Activated T-helper 2 cell treated with anti-CD3 and anti-CD28 coated beads, Interferon-gamma antibody, Interleukin-2, Interleukin-4, amounts not matched to agents 10 μg/mL and 5 μg/mL and 100 μg/mL, durations not matched to agents 14 hours and 24 hours and 36 hours (primary cell): ENCODE results near the gene DNAH8. TPM values are rescaled to one million over a fixed set of nuclear protein-coding genes. Genes with fewer than 3 reads are reported as not detected.

Experiments
- DNase-seq: peaks from one replicate; pipeline ENCODE4 v3.0.0; 2021; ENCODE audit warnings: low spot score
- H3K27ac Mint-ChIP-seq: one replicate; pipeline ENCODE4 v1.8.0; 2021; ENCODE audit warnings: mixed read lengths
- H3K27me3 Mint-ChIP-seq: one replicate; pipeline ENCODE4 v1.8.0; 2021; ENCODE audit warnings: low read depth, mixed read lengths
- H3K36me3 Mint-ChIP-seq: one replicate; pipeline ENCODE4 v1.8.0; 2021; ENCODE audit warnings: low read depth, mixed read lengths
- H3K4me1 Mint-ChIP-seq: one replicate; pipeline ENCODE4 v1.8.0; 2021; ENCODE audit warnings: low read depth, mixed read lengths
- H3K4me3 Mint-ChIP-seq: one replicate; pipeline ENCODE4 v1.8.0; 2021; ENCODE audit warnings: low read depth, mild to moderate bottlenecking, moderate library complexity, mixed read lengths
- H3K9me3 Mint-ChIP-seq: one replicate; pipeline ENCODE4 v1.8.0; 2021; ENCODE audit warnings: mixed read lengths
- intact Hi-C: fragments of 100-400 bp; cut with micrococcal nuclease; formaldehyde crosslinking; loops from one replicate; pipeline ENCODE4 v1.15.1; 2023
- total RNA-seq: library from RNA; stranded (reverse); gene quantifications from 2 replicates; pipeline ENCODE4 v1.2.3, GENCODE V29; 2022

Gene DNAH8
- total RNA-seq, 1 donor from 2014 or later, result not detected

DNA sequence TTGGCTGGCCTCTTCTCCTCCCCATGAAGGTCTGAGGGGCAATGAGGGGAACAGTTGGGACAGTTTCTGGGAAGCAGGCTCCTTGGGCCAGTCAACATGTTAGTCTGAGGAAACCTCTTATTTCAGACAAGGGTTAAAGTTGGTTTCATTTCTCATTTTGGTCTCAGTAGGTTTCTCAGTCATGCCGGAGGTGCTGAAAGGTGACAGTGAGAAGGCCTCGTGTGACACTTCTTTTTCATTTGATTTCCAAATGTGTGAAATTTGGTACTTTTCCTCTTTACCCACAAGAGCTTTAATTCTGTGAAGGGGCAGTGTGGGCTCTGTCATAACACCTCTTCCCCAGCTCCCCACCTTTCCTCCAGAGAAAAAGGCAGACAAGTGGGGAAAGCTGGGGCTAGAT lies 326.0 kb downstream of the DNAH8 start:
- no peak for DNase-seq
- H3K27ac Mint-ChIP-seq, result no peak overlapping the region
- H3K27me3 Mint-ChIP-seq, result peaks cover 24% of the 10 kb centered on the region
- no peaks in the 10 kb centered on the region for H3K9me3 Mint-ChIP-seq
- intact Hi-C loops, result no loop called here
- H3K4me1 Mint-ChIP-seq, result peaks cover 9% of the 10 kb centered on the region
- H3K36me3 Mint-ChIP-seq, result no peaks in the 10 kb centered on the region
- no peak overlapping the region for H3K4me3 Mint-ChIP-seq

DNA sequence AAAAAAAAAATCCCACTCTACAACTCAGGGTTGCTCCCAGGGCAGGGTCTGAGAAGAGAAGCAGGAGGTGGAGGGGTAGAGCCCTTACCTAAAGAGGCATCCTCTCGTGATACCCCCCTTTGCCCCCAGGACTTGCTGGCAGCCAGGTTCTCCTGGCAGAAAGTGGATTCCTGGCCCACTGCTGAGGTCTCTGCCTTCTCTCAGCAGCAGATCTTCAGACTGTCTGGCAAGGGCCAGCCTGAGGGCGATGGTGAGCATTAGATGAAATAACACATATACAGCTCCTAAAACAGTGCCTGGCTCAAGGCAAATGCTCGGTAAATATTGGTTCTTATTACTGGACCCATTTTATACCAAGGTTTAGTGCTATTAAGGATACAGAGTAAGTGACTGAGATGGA lies 328.7 kb downstream of the DNAH8 start:
- H3K27me3 Mint-ChIP-seq, result peaks cover 24% of the 10 kb centered on the region
- DNase-seq, result no peak
- H3K36me3 Mint-ChIP-seq, result no peaks in the 10 kb centered on the region
- H3K27ac Mint-ChIP-seq, result no peak overlapping the region
- H3K4me1 Mint-ChIP-seq, result no peaks in the 10 kb centered on the region
- no peak overlapping the region for H3K4me3 Mint-ChIP-seq
- no peaks in the 10 kb centered on the region for H3K9me3 Mint-ChIP-seq
- intact Hi-C loops, result no loop called here

DNA sequence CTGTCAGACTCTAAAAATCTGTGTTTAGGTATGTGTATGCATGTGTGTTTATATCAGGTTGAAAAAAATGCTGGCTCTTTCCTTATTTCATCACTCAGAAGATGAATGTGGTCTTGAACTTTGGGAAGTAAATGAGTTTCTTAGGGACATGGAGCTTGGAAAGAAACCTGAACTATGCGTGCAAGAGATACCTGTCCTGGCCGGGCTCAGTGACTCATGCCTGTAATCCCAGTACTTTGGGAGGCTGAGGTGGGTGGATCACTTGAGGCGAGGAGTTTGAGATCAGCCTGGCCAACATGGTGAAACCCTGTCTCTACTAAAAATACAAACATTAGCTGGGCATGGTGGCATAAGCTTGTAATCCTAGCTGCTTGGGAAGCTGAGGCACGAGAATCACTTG lies 329.1 kb downstream of the DNAH8 start:
- Mint-ChIP-seq H3K27me3 (peaks cover 26% of the 10 kb centered on the region), H3K4me1 (no peaks in the 10 kb centered on the region), H3K36me3 (no peaks in the 10 kb centered on the region), H3K27ac (no peak overlapping the region), H3K9me3 (no peaks in the 10 kb centered on the region), H3K4me3 (no peak overlapping the region)
- intact Hi-C loops, result no loop called here
- no peak for DNase-seq

DNA sequence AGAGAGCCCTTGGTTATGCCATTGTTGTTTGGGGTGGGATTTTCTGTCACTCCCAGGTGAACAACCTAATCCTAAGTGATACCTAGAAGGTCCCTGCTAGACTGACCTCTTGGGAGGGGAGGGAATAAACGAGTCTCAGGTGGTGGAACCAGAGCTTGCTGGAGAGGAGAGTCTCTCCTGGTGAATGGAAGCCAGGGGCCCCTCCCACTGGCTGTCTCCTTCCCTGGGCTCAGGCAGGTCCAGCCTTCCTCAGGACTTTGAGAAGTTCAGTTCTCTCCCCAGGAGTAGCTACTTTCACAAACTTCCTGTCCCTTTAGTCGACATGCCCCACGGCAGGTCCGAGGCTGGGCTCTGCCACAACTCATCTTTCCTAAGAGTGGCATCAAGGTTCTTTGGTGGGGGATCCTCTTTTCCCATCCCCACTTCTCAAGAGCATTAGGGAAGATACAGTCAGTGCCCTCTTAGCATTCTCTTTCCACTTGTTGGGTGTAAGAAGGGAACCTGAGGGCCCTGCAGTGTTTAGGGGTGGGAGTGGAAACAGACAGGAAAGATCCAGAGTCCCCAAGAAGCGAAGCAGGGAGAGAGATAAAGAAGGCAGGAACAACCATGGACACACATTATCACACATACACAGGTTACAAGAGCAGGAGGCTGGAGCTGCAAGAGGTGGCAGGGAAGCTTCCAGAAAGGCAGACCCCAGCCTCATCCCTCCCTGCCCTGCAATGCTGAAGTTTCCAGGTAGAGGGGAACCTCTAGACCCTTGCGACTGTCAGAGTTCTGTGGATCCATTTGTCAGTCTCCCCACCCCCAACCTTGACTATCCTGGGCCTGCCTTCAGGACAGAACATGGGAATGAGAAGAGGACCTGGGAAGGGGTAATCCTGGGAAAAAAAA lies 332.6 kb downstream of the DNAH8 start:
- Mint-ChIP-seq H3K27me3 (peaks cover 48% of the 10 kb centered on the region), H3K27ac (no peak overlapping the region), H3K36me3 (no peaks in the 10 kb centered on the region), H3K4me1 (peaks cover 19% of the 10 kb centered on the region), H3K4me3 (no peak overlapping the region), H3K9me3 (no peaks in the 10 kb centered on the region)
- intact Hi-C loops, result no loop called here
- DNase-seq, result no peak

DNA sequence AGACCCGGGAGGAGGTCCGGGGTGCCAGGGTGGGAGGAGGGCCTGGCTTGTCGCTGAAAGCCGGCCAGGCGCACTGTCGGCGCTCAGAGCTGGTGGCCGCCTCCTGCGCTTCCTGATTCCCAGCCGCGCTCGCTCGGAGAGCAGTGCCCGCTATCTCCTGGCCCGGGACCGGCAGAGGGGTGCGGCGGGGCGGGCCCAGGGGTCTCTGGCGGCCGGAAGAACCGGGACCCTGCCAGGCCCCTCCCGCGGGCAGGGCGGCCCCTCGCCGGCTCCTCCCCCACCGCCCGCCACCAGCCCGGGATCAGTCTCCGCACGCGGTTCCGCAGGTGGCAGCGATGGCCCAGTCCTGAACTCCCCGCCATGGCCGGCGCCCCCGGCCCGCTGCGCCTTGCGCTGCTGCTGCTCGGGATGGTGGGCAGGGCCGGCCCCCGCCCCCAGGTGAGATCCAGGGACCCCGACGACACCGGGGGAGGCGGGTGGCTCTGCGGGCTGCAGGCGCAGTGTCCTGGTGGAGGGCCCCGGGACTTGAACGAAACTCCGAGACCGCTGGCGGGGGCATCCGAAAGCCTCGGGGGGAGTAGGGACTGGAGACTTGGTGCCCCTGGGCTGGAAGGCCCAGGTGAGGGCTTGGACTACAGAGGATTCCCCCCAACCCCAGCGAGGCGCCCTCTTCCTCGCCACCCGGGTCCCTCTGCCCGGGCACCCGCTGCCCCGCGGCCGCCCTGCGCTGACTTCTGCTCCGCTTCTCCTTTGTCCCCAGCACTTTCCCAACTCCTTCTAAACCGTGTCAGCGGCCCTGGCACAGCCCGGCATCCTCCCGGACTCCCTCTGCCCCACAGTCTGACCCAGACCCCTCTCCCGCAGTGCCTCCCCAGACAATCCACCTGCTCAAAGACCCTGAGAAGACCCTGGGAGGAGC lies 333.6 kb downstream of the DNAH8 start, which contains the start of gene GLP1R:
Gene GLP1R, plus strand, starts transcription at position 301 of the 919 bp plus-strand sequence. Its CDS starts 60 bp downstream, at position 361.
- Mint-ChIP-seq H3K27ac (no peak within 1 kb of the TSS), H3K9me3 (no peaks in the 10 kb centered on the region), H3K4me3 (no peak within 1 kb of the TSS), H3K27me3 (peaks cover 51% of the 10 kb centered on the region), H3K4me1 (peaks cover 19% of the 10 kb centered on the region), H3K36me3 (no peaks in the 10 kb centered on the region)
- DNase-seq, result no peak
- intact Hi-C loops, result no loop called here

DNA sequence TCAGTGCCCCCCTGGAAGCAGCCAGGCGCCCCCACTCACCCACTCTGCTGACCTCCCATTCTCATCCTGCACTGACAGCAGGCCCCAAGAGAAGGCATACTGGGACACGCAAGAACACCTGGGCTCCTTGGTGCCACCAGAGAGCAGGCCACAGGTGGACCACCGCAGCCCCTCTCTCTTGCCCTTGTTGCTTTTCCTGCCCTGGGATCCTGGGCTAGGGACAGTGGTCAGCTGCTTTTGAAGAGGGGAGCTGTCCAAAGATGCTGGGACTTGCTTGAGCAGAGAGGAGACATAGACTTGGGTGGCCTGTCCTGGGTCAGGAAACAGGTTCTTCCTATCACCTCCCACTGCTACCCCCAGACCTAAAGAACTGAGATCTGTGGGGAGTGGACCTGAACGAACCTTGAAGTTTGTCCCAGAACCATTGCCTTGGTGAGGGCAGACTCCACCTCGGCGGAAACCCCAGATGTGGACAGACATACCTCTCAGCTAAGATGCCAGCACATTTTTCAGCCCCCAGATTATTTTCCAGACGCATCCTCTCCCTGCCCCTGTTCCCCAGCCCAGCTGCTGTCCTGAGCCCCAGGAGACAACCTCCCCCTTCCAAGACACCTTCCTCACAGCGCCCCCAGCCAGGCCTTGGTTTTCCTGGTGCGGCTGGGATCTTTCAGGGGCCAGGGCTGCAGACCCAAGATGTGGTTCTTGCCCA lies 334.6 kb downstream of the DNAH8 start:
- H3K4me3 Mint-ChIP-seq, result no peak overlapping the region
- peaks cover 19% of the 10 kb centered on the region for H3K4me1 Mint-ChIP-seq
- peaks cover 50% of the 10 kb centered on the region for H3K27me3 Mint-ChIP-seq
- no peaks in the 10 kb centered on the region for H3K9me3 Mint-ChIP-seq
- DNase-seq, result no peak
- H3K36me3 Mint-ChIP-seq, result no peaks in the 10 kb centered on the region
- intact Hi-C loops, result no loop called here
- no peak overlapping the region for H3K27ac Mint-ChIP-seq

DNA sequence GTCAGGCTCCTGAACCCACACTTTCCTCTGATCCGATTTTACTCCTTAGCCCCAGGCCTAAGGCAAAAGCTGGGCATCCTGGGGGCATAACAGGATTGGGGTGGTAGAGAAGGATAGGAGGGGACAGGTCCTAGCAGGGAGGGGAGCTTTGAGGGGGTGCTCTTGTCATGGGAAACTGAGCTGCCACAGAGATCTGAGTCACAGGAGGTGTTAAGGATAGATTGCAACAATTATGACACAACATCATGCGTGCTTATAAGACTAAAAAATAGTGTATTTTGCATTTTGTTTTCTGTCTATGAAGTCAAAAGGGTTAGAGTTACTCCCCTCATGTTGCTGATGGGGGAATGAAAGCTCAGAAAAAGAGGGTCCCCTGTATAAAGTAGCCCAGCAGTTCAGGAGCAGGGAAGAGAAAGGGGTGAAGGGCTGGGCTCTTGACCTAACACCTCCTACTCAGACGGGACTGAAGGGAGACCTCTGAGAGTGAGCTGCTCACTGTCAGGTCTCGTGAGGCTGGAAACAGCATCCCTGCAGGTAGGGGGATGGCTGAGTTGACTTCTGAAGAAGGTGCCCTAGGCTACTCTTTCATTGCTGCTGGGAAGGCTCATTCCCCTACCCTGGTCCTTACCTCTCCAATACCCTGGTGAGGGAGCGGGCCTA lies 335.5 kb downstream of the DNAH8 start:
- no peak overlapping the region for H3K4me3 Mint-ChIP-seq
- no peaks in the 10 kb centered on the region for H3K9me3 Mint-ChIP-seq
- H3K27ac Mint-ChIP-seq, result no peak overlapping the region
- no peak for DNase-seq
- peaks cover 49% of the 10 kb centered on the region for H3K27me3 Mint-ChIP-seq
- peaks cover 19% of the 10 kb centered on the region for H3K4me1 Mint-ChIP-seq
- no peaks in the 10 kb centered on the region for H3K36me3 Mint-ChIP-seq
- intact Hi-C loops, result no loop called here

DNA sequence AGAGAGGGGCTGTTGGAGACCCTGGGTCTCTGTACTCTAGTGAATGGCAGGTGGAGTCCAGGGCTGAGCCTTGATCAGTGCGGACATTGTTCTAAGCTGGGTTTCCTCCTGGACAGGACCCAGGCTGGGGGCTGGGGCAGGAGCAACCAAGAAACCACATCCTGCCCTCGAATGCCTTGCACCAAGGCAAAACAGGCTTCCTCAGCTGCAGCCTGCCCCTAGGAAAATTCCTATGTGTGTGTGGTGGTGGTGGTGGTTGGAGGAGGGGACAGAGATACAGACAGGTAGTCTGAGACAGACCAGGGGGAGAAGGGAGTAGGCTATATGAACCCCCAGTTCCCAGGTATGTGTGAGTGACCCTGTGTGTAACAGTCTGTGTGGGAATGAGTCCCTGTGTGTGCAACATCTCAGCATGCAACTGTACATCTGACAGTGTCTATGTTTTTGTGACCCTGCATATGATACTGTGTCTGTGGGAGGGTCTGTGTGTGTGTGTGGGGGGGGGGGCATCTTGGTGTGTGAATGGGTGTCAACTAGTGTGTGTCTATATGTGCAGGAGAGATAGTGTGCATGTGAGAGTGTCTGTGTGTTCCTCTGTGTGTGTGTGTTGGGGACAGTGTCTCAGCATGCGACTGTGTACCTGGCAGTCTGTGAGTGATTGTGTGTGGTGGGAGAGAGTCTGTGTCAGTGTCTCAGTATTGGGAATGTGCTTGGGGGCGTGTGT lies 336.4 kb downstream of the DNAH8 start:
- H3K27me3 Mint-ChIP-seq, result peaks cover 45% of the 10 kb centered on the region
- peaks cover 19% of the 10 kb centered on the region for H3K4me1 Mint-ChIP-seq
- no peak overlapping the region for H3K4me3 Mint-ChIP-seq
- DNase-seq, result no peak
- no peak overlapping the region for H3K27ac Mint-ChIP-seq
- H3K36me3 Mint-ChIP-seq, result no peaks in the 10 kb centered on the region
- no peaks in the 10 kb centered on the region for H3K9me3 Mint-ChIP-seq
- intact Hi-C loops, result no loop called here

DNA sequence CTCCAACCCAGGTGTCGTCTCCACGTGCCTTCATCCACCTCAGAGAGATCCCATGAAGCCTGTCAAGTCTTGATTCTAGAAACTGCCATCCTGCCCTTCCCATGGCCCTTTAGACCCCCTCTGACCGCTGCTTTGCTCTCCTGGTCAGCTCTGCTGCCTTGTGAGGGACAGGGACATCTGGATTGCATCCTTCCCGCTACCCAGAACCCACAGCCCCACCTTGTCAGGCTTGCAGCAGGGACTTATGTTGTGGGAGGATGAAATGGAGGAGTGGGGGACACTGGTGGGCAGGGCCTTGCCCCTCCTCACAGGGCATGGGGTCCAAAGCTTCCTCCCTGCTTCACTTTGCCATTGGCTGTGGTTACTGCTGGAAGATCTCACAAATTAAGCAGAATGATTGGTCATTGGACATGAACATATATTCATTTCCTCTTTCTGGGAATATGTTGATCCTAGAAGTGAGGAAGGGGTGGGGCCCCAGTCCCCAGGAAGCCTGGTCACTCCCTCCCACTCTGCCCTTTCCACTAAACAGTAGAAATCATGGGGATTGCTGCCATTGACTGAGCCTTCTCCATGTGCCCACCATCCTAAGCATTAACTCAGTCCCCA lies 338.0 kb downstream of the DNAH8 start:
- Mint-ChIP-seq H3K27me3 (peaks cover 29% of the 10 kb centered on the region), H3K36me3 (no peaks in the 10 kb centered on the region), H3K9me3 (no peaks in the 10 kb centered on the region), H3K27ac (no peak overlapping the region), H3K4me3 (no peak overlapping the region), H3K4me1 (peaks cover 19% of the 10 kb centered on the region)
- intact Hi-C loops, result no loop called here
- DNase-seq, result no peak

DNA sequence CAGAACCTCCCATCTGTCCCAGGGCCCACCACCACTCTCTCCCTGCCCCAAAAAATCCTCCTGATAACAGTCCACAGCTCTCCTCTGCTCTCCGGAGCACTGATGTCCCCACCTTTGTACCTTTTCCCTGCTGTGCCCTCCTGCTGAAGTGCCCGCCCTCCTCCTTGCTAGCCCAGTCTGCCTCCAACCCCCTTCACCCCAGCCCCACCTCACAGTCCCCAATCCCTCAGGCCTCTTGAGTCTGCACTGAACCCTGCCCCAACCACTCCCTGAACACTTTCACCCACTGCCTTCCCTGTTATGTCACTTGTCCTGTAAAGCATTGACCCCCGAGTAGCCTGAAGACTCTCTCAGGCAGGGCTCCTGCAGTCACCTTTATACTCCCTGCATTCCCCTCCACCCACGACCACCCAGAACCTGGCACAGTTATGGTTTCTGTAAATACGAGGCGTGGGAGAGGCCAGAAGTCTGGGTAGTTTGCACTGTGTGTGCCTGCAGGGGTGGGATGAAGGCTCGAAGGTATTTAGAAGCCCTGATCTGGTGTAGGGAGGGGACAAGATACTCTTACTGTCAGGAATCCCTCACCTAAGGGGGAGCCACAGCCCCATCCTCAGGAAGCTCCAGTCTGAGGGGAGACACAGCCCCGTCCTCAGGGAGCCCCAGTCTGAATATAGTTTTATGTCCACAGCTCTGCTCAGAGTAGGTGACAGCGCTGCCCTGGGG lies 338.9 kb downstream of the DNAH8 start:
- Mint-ChIP-seq H3K4me3 (no peak overlapping the region), H3K9me3 (no peaks in the 10 kb centered on the region), H3K4me1 (peaks cover 19% of the 10 kb centered on the region), H3K27me3 (peaks cover 27% of the 10 kb centered on the region), H3K27ac (no peak overlapping the region), H3K36me3 (no peaks in the 10 kb centered on the region)
- DNase-seq, result no peak
- intact Hi-C loops, result no loop called here

DNA sequence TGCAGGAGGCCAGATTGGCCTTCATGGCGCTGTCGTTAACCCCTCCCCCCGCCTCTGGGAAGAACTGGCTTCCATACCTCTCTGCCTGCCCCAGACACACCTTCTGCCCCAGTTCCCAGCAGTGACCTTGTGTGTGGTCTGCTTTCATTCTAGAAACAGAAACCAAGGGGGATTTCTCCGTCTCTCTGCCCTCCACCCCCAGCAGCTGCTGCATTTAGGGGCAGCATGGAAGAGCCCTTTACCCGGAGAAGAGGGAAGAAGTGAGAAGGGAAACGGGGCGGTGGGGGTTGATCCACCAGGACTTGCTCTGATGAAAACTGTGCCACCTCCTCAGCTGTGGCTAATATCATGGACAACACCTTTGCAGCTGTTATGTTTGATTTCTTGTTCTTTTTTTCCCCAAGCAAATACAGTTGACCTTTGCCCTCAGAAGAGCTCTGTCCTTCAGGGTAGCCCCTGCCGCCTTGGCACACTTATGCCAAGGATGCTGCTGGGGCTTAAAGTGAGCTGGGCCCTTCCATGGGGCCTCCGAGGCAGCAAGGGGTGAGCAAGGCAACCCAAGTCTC lies 339.5 kb downstream of the DNAH8 start:
- H3K4me1 Mint-ChIP-seq, result peaks cover 19% of the 10 kb centered on the region
- no peak for DNase-seq
- intact Hi-C loops, result no loop called here
- peaks cover 21% of the 10 kb centered on the region for H3K27me3 Mint-ChIP-seq
- H3K36me3 Mint-ChIP-seq, result no peaks in the 10 kb centered on the region
- H3K9me3 Mint-ChIP-seq, result no peaks in the 10 kb centered on the region
- H3K27ac Mint-ChIP-seq, result no peak overlapping the region
- H3K4me3 Mint-ChIP-seq, result no peak overlapping the region
